HG03097 (cell line): ENCODE results near the gene B4GALT5.
A peak's percentile ranks its signal among the peaks of the same experiment; 100 is the strongest.
"Not testable (repeated sequence)": the region's sequence is repeated elsewhere in the genome, so short reads cannot be mapped to it uniquely, and the experiment has no call there.

ENCODE experiments used
- ATAC-seq: cut with Tn5 transposase; IDR thresholded peaks from one replicate; pipeline ENCODE4 v1.9.1; 2021; ENCODE audit not compliant: unreplicated experiment, low FRiP score

B4GALT5 gene

GRCh38 chr20:49615051-49615400 lies 98.7 kb downstream of the B4GALT5 start:
- ATAC-seq, result not testable (repeated sequence)

GRCh38 chr20:49614338-49615050 lies 99.2 kb downstream of the B4GALT5 start:
- ATAC-seq, result no peak

- ATAC-seq, result no peak
These were observed 101.4 kb downstream of the B4GALT5 start for GRCh38 chr20:49612127-49612738.

GRCh38 chr20:49611539-49612126 lies 102.0 kb downstream of the B4GALT5 start:
- not testable (repeated sequence) for ATAC-seq

- peak; percentile 55 for ATAC-seq
These were observed 102.8 kb downstream of the B4GALT5 start for GRCh38 chr20:49610691-49611538.

- peak; percentile 47 for ATAC-seq
These were observed 104.7 kb downstream of the B4GALT5 start for GRCh38 chr20:49608752-49609670.

GRCh38 chr20:49607568-49607967 lies 106.1 kb downstream of the B4GALT5 start:
- ATAC-seq, result no peak

- no peak for ATAC-seq
These were observed 110.5 kb downstream of the B4GALT5 start for GRCh38 chr20:49603209-49603627.

GRCh38 chr20:49602345-49603208 lies 111.1 kb downstream of the B4GALT5 start:
- no peak for ATAC-seq

GRCh38 chr20:49601153-49601924 lies 112.3 kb downstream of the B4GALT5 start:
- no peak for ATAC-seq

GRCh38 chr20:49599746-49600113 lies 113.9 kb downstream of the B4GALT5 start:
- no peak for ATAC-seq

- ATAC-seq, result no peak
These were observed 115.8 kb downstream of the B4GALT5 start for GRCh38 chr20:49597825-49598395.

GRCh38 chr20:49595811-49596561 lies 117.7 kb downstream of the B4GALT5 start:
- no peak for ATAC-seq

- ATAC-seq, result no peak
These were observed 118.3 kb downstream of the B4GALT5 start for GRCh38 chr20:49595346-49595745.

GRCh38 chr20:49594931-49595315 lies 118.8 kb downstream of the B4GALT5 start:
- no peak for ATAC-seq

- no peak for ATAC-seq
These were observed 119.3 kb downstream of the B4GALT5 start for GRCh38 chr20:49594143-49594930.
